Keratinocyte (primary cell): ENCODE results near the gene ANAPC5. TPM values are rescaled to one million over a fixed set of nuclear protein-coding genes. Genes with fewer than 3 reads are reported as not detected.

Experiments
- DNase-seq: peaks from one replicate; pipeline ENCODE4 v3.0.0-alpha.2; 2011; ENCODE audit warnings: low read depth, missing footprints, low spot score
- FAIRE-seq: peaks from 2 replicates; lab custom pipeline; 2011; peaks lifted over from hg19 to GRCh38; lab: Jason Lieb, UNC
- H2AFZ ChIP-seq: 2 replicates; pipeline ENCODE4 v1.6.0; 2012; ENCODE audit warnings: low read length, control low read depth, inconsistent platforms; ENCODE audit not compliant: control insufficient read depth
- H3K27ac ChIP-seq: 2 replicates; pipeline ENCODE4 v1.5.1; 2011; ENCODE audit warnings: low read length; ENCODE audit not compliant: control insufficient read depth, insufficient read depth
- H3K27me3 ChIP-seq: 3 replicates; pipeline ENCODE4 v1.6.0; 2011; ENCODE audit warnings: low read length; ENCODE audit not compliant: control insufficient read depth, insufficient read depth; ENCODE audit errors: extremely low read depth
- H3K36me3 ChIP-seq, 2 experiments: 2 replicates in 1 of 2; 3 replicates in 1 of 2; pipeline ENCODE4 v1.5.1; 2011; ENCODE audit warnings: low read length in 2 of 2, mild to moderate bottlenecking in 1 of 2; ENCODE audit not compliant: control insufficient read depth in 2 of 2, insufficient read depth in 2 of 2; ENCODE audit errors: extremely low read depth in 1 of 2
- H3K4me1 ChIP-seq: 3 replicates; pipeline ENCODE4 v1.5.1; 2011; ENCODE audit warnings: low read length; ENCODE audit not compliant: control insufficient read depth, insufficient read depth; ENCODE audit errors: extremely low read depth
- H3K4me2 ChIP-seq: 3 replicates; pipeline ENCODE4 v1.6.0; 2011; ENCODE audit warnings: low read depth, low read length; ENCODE audit not compliant: control insufficient read depth, insufficient read depth; ENCODE audit errors: extremely low read depth
- H3K4me3 ChIP-seq, 3 experiments: fragments of 200-600 bp in 1 of 3; sonication (generic) in 1 of 3; 2 replicates in 2 of 3; 3 replicates in 1 of 3; pipeline ENCODE4 v1.5.1; 2011 to 2016; ENCODE audit warnings: low read length in 3 of 3, mild to moderate bottlenecking in 3 of 3, control low read depth in 2 of 3, inconsistent platforms in 1 of 3, low read depth in 1 of 3, mixed read lengths in 1 of 3, mixed run types in 1 of 3, moderate library complexity in 1 of 3; ENCODE audit not compliant: control insufficient read depth in 2 of 3, insufficient read depth in 2 of 3; ENCODE audit errors: extremely low read depth in 1 of 3
- H3K79me2 ChIP-seq: 2 replicates; pipeline ENCODE4 v1.6.0; 2012; ENCODE audit warnings: low read length; ENCODE audit not compliant: control insufficient read depth, insufficient read depth
- H3K9ac ChIP-seq: 3 replicates; pipeline ENCODE4 v1.6.0; 2011; ENCODE audit warnings: low read length; ENCODE audit not compliant: control insufficient read depth, insufficient read depth; ENCODE audit errors: extremely low read depth
- H3K9me1 ChIP-seq: 3 replicates; pipeline ENCODE4 v1.6.0; 2011; ENCODE audit warnings: low read length; ENCODE audit not compliant: control insufficient read depth, insufficient read depth; ENCODE audit errors: extremely low read depth
- H3K9me3 ChIP-seq: 2 replicates; pipeline ENCODE4 v1.5.1; 2012; ENCODE audit warnings: low read depth, low read length; ENCODE audit not compliant: control insufficient read depth
- H4K20me1 ChIP-seq: 3 replicates; pipeline ENCODE4 v1.6.0; 2011; ENCODE audit warnings: low read length; ENCODE audit not compliant: control insufficient read depth, insufficient read depth; ENCODE audit errors: extremely low read depth
- EZH2 ChIP-seq: IDR thresholded peaks from one replicate; pipeline ENCODE4 v1.6.1; 2012; ENCODE audit warnings: inconsistent platforms, mild to moderate bottlenecking, low read length, moderate library complexity
- dilution Hi-C: fragments of 300-500 bp; cut with MboI; formaldehyde crosslinking; loops from one replicate; pipeline ENCODE4 v1.7.0; 2020; ENCODE audit warnings: low sequenced_read_pairs; ENCODE audit not compliant: extremely low pct_ligation_motif_present
- polyA plus RNA-seq, 5 experiments: library from polyadenylated mRNA; depleted of rRNA in 3 of 5; stranded (reverse) in 3 of 5; stranded (forward) in 1 of 5; unstranded in 1 of 5; fragments of >200 nt; gene quantifications; 1 replicate in 1 of 5; 2 replicates in 3 of 5; 3 replicates in 1 of 5; pipeline versions ENCODE4 v1.2.1 to v1.2.3, GENCODE V29; 2011 to 2012; ENCODE audit warnings: missing spikeins in 2 of 5, low read depth in 1 of 5, low replicate concordance in 1 of 5
- TF ChIP-seq, protein P1 (sequence below), 3 experiments: IDR thresholded peaks in 1 of 3; conservative IDR thresholded peaks in 1 of 3; optimal IDR thresholded peaks in 1 of 3; 2 replicates in 2 of 3; 3 replicates in 1 of 3; pipeline versions ENCODE3 to v1.5.1; 2011; ENCODE audit warnings: low read length in 3 of 3, mild to moderate bottlenecking in 3 of 3, moderate library complexity in 2 of 3, control low read depth in 1 of 3, inconsistent platforms in 1 of 3; ENCODE audit not compliant: insufficient read depth in 2 of 3; ENCODE audit errors: extremely low read depth in 1 of 3

ANAPC5 gene
- polyA plus RNA-seq, 1 donor (not counting 4 experiments of a cell fraction or from before 2014, with no cell fraction given): 115 TPM

DNA sequence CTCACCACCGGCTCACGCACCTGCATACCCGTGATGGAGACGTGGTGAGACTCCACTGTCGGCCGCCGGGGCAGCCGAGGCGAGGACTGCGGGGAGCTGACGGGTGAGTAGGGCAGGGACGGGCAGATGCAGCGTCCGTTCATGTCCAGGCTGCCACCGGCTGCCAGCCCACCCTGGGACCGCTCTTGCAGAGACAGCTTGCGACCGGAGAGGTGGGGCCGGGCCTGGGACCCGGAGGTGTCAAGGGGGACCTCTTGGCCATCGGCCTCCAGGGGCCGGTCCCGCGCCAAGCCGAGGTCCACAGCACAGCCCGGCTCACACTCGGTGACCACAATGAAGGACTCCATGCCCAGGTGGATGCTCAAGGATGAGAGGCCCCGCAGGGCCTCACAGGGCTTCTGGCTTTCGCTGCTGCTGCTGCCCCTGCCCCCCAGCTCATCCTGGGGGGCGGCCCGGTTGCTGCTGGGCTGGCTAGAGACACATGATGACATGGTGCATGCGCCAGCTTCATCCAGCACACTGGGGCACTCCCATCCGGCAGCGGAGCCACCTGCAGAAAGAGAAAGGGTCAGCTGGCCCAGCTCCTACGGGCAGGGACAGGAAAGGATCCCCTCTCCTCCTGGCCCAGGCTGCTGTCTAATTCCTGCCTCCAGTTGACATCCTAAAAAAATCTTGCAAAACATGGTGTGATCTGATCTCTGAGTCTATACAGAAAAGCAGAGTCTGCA, 78.0 kb downstream of the ANAPC5 start:
- H3K79me2 ChIP-seq: no peaks in the 10 kb centered on the region
- no peaks in the 10 kb centered on the region for H4K20me1 ChIP-seq
- dilution Hi-C loops: no loop called here
- H3K9ac ChIP-seq: no peak overlapping the region
- TF ChIP-seq, protein P1, sequence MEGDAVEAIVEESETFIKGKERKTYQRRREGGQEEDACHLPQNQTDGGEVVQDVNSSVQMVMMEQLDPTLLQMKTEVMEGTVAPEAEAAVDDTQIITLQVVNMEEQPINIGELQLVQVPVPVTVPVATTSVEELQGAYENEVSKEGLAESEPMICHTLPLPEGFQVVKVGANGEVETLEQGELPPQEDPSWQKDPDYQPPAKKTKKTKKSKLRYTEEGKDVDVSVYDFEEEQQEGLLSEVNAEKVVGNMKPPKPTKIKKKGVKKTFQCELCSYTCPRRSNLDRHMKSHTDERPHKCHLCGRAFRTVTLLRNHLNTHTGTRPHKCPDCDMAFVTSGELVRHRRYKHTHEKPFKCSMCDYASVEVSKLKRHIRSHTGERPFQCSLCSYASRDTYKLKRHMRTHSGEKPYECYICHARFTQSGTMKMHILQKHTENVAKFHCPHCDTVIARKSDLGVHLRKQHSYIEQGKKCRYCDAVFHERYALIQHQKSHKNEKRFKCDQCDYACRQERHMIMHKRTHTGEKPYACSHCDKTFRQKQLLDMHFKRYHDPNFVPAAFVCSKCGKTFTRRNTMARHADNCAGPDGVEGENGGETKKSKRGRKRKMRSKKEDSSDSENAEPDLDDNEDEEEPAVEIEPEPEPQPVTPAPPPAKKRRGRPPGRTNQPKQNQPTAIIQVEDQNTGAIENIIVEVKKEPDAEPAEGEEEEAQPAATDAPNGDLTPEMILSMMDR (optimal IDR thresholded peaks at IDR 0.05 in 1 of 3, IDR thresholded peaks at IDR 0.05 in 1 of 3, conservative IDR thresholded peaks at IDR 0.05 in 1 of 3; ENCODE audit: extremely low read depth in 1 of 3, insufficient read depth in 2 of 3, low read length in 3 of 3): no peak
- TF ChIP-seq EZH2: no peak
- H3K4me1 ChIP-seq: peaks cover 11% of the 10 kb centered on the region
- no peak for FAIRE-seq
- H3K27me3 ChIP-seq: no peaks in the 10 kb centered on the region
- DNase-seq: no peak
- no peaks in the 10 kb centered on the region for H3K9me1 ChIP-seq
- H3K9me3 ChIP-seq: no peaks in the 10 kb centered on the region
- peaks cover 8 to 17% of the 10 kb centered on the region in 2 experiments for H3K36me3 ChIP-seq
- no peak overlapping the region for H3K4me2 ChIP-seq
- H2AFZ ChIP-seq: no peak overlapping the region
- H3K27ac ChIP-seq: no peak overlapping the region
- no peak overlapping the region for H3K4me3 ChIP-seq

DNA sequence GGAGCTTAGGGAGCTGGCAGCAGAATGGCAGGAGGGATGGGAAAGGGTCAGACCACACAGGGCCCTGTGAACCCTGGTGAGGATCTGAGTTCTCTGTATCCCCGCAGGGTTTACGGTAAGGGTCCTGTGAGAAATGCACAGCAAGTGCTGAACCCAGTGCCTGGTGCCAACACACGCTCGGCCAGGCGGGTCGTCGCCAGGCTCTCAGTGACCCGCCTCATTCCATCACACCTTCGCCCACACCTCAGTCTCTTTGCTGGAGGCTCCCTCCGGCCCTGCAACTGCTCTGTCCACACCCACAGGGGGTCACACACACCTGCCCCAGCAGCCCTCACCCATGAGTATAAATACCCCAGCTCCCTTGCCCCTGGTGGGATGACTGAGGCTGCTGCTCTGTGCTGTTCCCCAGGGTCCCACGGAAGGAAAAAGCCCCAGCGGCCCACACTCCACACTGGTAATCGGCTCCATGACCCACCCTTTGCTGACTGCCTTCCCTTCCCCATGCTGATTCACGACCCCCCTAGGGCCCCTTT, 78.8 kb downstream of the ANAPC5 start:
- Histone ChIP-seq H3K4me3 (no peak overlapping the region), H3K4me1 (peaks cover 11% of the 10 kb centered on the region), H3K79me2 (no peaks in the 10 kb centered on the region), H3K9ac (no peak overlapping the region), H3K36me3 (peaks cover 11 to 20% of the 10 kb centered on the region in 2 experiments), H3K9me1 (no peaks in the 10 kb centered on the region), H3K4me2 (no peak overlapping the region), H2AFZ (no peak overlapping the region), H4K20me1 (no peaks in the 10 kb centered on the region), H3K27me3 (no peaks in the 10 kb centered on the region), H3K27ac (no peak overlapping the region), H3K9me3 (no peaks in the 10 kb centered on the region)
- TF ChIP-seq, protein P1 (optimal IDR thresholded peaks at IDR 0.05 in 1 of 3, IDR thresholded peaks at IDR 0.05 in 1 of 3, conservative IDR thresholded peaks at IDR 0.05 in 1 of 3; ENCODE audit: extremely low read depth in 1 of 3, insufficient read depth in 2 of 3, low read length in 3 of 3): no peak
- no peak for TF ChIP-seq EZH2
- dilution Hi-C loops: no loop called here
- FAIRE-seq (no peak), DNase-seq (no peak)
